K562 (cell line): ENCODE data around the gene SFRP2. TPM values are rescaled to one million over a fixed set of nuclear protein-coding genes. Genes with fewer than 3 reads are reported as not detected.

Experiments
- ATAC-seq: fragments of 200-7000 bp; cut with Tn5 transposase; 3 replicates; pipeline ENCODE4 v1.9.1; 2020; ENCODE audit warnings: moderate library complexity
- BruUV-seq: library from RNA; stranded (reverse); fragments of 400-500 nt; replicated peaks from 2 replicates; lab custom pipeline; 2021; lab: Mats Ljungman, UMichigan
- CTCF ChIA-PET: fragments of 300-600 bp; formaldehyde crosslinking; extraction: SDS; loops from one replicate; lab custom pipeline; 2021; ENCODE audit warnings: low intra/inter-chr PET ratio; lab: Yijun Ruan, JAX
- POLR2A ChIA-PET: fragments of 300-600, 350-650 bp; sonication (Branson Sonifier 250); formaldehyde crosslinking; extraction: SDS; loops from one replicate; lab custom pipeline; 2021; ENCODE audit warnings: antibody characterized with exemption, inconsistent platforms; lab: Yijun Ruan, JAX
- DNase-seq, 4 experiments: peaks; one replicate each; pipeline versions ENCODE4 v3.0.0 to v3.0.0-alpha.2; 2011 to 2018; ENCODE audit warnings: low spot score in 3 of 4, mixed read lengths in 3 of 4; ENCODE audit errors: extremely low read depth in 1 of 4
- FAIRE-seq: peaks from 2 replicates; lab custom pipeline; 2011; peaks lifted over from hg19 to GRCh38; lab: Jason Lieb, UNC
- H2AFZ ChIP-seq: 2 replicates; pipeline ENCODE4 v1.6.0; 2011; ENCODE audit warnings: low read depth, low read length, control low read depth, inconsistent platforms
- H3K27ac ChIP-seq: fragments of 200-600 bp; 3 replicates; pipeline ENCODE4 v1.8.0; 2011; ENCODE audit warnings: low read depth, mild to moderate bottlenecking, control low read depth, inconsistent platforms, low read length, moderate library complexity, mixed read lengths; ENCODE audit errors: extremely low read depth
- H3K27me3 ChIP-seq, 2 experiments: fragments of 300-600 bp in 1 of 2; 2 replicates in 1 of 2; 3 replicates in 1 of 2; pipeline versions ENCODE4 v1.6.0 to v1.8.0; 2011; ENCODE audit warnings: inconsistent platforms in 2 of 2, low read length in 2 of 2, mild to moderate bottlenecking in 1 of 2, mixed read lengths in 1 of 2, moderate library complexity in 1 of 2; ENCODE audit not compliant: control insufficient read depth in 2 of 2, insufficient read depth in 2 of 2
- H3K36me3 ChIP-seq: fragments of 300-600 bp; 3 replicates; pipeline ENCODE4 v1.8.0; 2011; ENCODE audit warnings: mild to moderate bottlenecking, low read length, inconsistent platforms; ENCODE audit not compliant: control insufficient read depth, insufficient read depth
- H3K4me1 ChIP-seq, 2 experiments: fragments of 200-600 bp in 1 of 2; replicated peaks in 1 of 2; 2 replicates in 1 of 2; 3 replicates in 1 of 2; pipeline versions ENCODE4 v1.5.1 to v1.8.0; 2011; ENCODE audit warnings: inconsistent platforms in 2 of 2, low read length in 2 of 2, mild to moderate bottlenecking in 1 of 2, mixed read lengths in 1 of 2, moderate library complexity in 1 of 2; ENCODE audit not compliant: control insufficient read depth in 2 of 2, insufficient read depth in 2 of 2
- H3K4me2 ChIP-seq: 2 replicates; pipeline ENCODE4 v1.6.1; 2011; ENCODE audit warnings: low read length, control low read depth, inconsistent platforms, mixed read lengths; ENCODE audit not compliant: insufficient read depth
- H3K4me3 ChIP-seq: fragments of 200-600 bp; sonication (generic), shearing (Covaris generic); 2 replicates; pipeline ENCODE4 v1.5.1; 2016; ENCODE audit warnings: control low read depth, inconsistent platforms
- H3K79me2 ChIP-seq: fragments of 200-600 bp; 3 replicates; pipeline ENCODE4 v1.8.0; 2011; ENCODE audit warnings: low read length, inconsistent platforms; ENCODE audit not compliant: control insufficient read depth, insufficient read depth
- H3K9ac ChIP-seq, 2 experiments: 2 replicates each; pipeline versions ENCODE4 v1.6.0 to v1.6.1; 2011; ENCODE audit warnings: low read depth in 2 of 2, low read length in 2 of 2, control low read depth in 1 of 2, inconsistent platforms in 1 of 2, mild to moderate bottlenecking in 1 of 2, mixed read lengths in 1 of 2; ENCODE audit not compliant: insufficient read depth in 1 of 2
- H3K9me1 ChIP-seq: one replicate; pipeline ENCODE4 v1.6.0; 2011; ENCODE audit warnings: inconsistent platforms, mild to moderate bottlenecking, low read length, moderate library complexity; ENCODE audit not compliant: control insufficient read depth, insufficient read depth
- H3K9me3 ChIP-seq: replicated peaks from 2 replicates; pipeline ENCODE4 v1.5.1; 2011; ENCODE audit warnings: low read depth, low read length, inconsistent platforms; ENCODE audit not compliant: control insufficient read depth, insufficient read depth
- H4K20me1 ChIP-seq: replicated peaks from 2 replicates; pipeline ENCODE4 v1.6.1; 2011; ENCODE audit warnings: low read length, inconsistent platforms, mixed read lengths; ENCODE audit not compliant: control insufficient read depth, insufficient read depth
- ARNT ChIP-seq, 2 experiments: fragments of 450-650 bp; IDR thresholded peaks; 2 replicates each; pipeline ENCODE4 v1.6.1; 2016; ENCODE audit warnings: mild to moderate bottlenecking in 1 of 2
- C11orf30 ChIP-seq: fragments of 450-650 bp; IDR thresholded peaks from 2 replicates; pipeline ENCODE4 v1.6.1; 2016; ENCODE audit warnings: low read depth, mild to moderate bottlenecking
- CEBPB ChIP-seq: fragments of 450-650 bp; IDR thresholded peaks from 2 replicates; pipeline ENCODE4 v1.6.1; 2016; ENCODE audit warnings: missing genetic modification characterization, missing compliant biosample characterization
- GABPB2 ChIP-seq: fragments of 250-450 bp; sonication (Bioruptor Pico); conservative IDR thresholded peaks from 2 replicates; pipeline ENCODE4 v1.5.1; 2021; ENCODE audit warnings: mild to moderate bottlenecking
- HDAC6 ChIP-seq: IDR thresholded peaks from 2 replicates; pipeline ENCODE4 v1.6.1; 2012; ENCODE audit warnings: low read depth, mild to moderate bottlenecking, control low read depth, inconsistent platforms, low read length, moderate library complexity
- HOXB6 ChIP-seq: fragments of 250-450 bp; sonication (Bioruptor Pico); IDR thresholded peaks from 2 replicates; pipeline ENCODE4 v1.5.1; 2022; ENCODE audit warnings: mild to moderate bottlenecking, borderline replicate concordance
- KLF16 ChIP-seq: IDR thresholded peaks from 2 replicates; pipeline ENCODE4 v1.6.1; 2016; ENCODE audit warnings: antibody characterized with exemption
- NFRKB ChIP-seq: fragments of 450-650 bp; IDR thresholded peaks from 2 replicates; pipeline ENCODE4 v1.6.1; 2016; ENCODE audit warnings: low read depth
- PTTG1 ChIP-seq: fragments of 450-650 bp; IDR thresholded peaks from 2 replicates; pipeline ENCODE4 v1.6.1; 2016; ENCODE audit warnings: low read depth, mild to moderate bottlenecking, missing genetic modification characterization, missing compliant biosample characterization
- SMAD4 ChIP-seq: fragments of 250-450 bp; sonication (Bioruptor Pico); conservative IDR thresholded peaks from 2 replicates; pipeline ENCODE4 v1.8.0; 2021; ENCODE audit warnings: inconsistent platforms, mild to moderate bottlenecking, moderate library complexity
- SMARCA5 ChIP-seq: fragments of 450-650 bp; IDR thresholded peaks from 2 replicates; pipeline ENCODE4 v1.6.1; 2016
- SMC3 ChIP-seq: conservative IDR thresholded peaks from 2 replicates; pipeline ENCODE4 v1.6.1; 2011; ENCODE audit warnings: low read depth, low read length, improper control_type of control experiment; ENCODE audit not compliant: insufficient read depth
- ZEB2 ChIP-seq: fragments of 450-650 bp; IDR thresholded peaks from 2 replicates; pipeline ENCODE4 v1.6.1; 2016
- ZNF133 ChIP-seq: fragments of 250-450 bp; sonication (Bioruptor Pico); IDR thresholded peaks from 2 replicates; pipeline ENCODE4 v1.4.0; 2020; ENCODE audit warnings: mild to moderate bottlenecking
- ZNF696 ChIP-seq: fragments of 250-450 bp; sonication (Bioruptor Pico); conservative IDR thresholded peaks from 2 replicates; pipeline ENCODE4 v1.4.0; 2020; ENCODE audit warnings: mild to moderate bottlenecking, moderate library complexity
- WGBS: fragments of 100-300 bp; shearing (Covaris generic); methylation state at CpG from one replicate; pipeline ENCODE4 v1.1.6; 2016; ENCODE audit warnings: low coverage, mixed read lengths; ENCODE audit not compliant: insufficient coverage; ENCODE audit errors: missing lambda C conversion rate; 5-methylcytosine and 5-hydroxymethylcytosine counted together
- in situ Hi-C: fragments of 300-500 bp; cut with MboI; formaldehyde crosslinking; loops from 4 replicates; pipeline ENCODE4 v1.15.0; 2018; ENCODE audit warnings: inconsistent platforms, mixed read lengths
- intact Hi-C: fragments of 100-400 bp; cut with micrococcal nuclease; formaldehyde crosslinking; loops from 2 replicates; pipeline ENCODE4 v1.14.2; 2022
- polyA plus RNA-seq, 8 experiments: library from polyadenylated mRNA; depleted of rRNA in 4 of 8; stranded (reverse) in 5 of 8; unstranded in 3 of 8; fragments of >200 nt; fragmentation: Nextera tagmentation in 2 of 8; fragmentation: Illumina TruSeq in 1 of 8; extraction: Ambion mirVana in 2 of 8; extraction: Trizol in 1 of 8; gene quantifications; 2 replicates each; pipeline versions ENCODE4 v1.2.1 to v1.2.3, GENCODE V29; 2011 to 2014; ENCODE audit warnings: inconsistent platforms in 1 of 8, missing spikeins in 1 of 8
- total RNA-seq, 7 experiments: library from RNA; depleted of rRNA in 6 of 7; stranded (reverse); fragments of >200 nt in 6 of 7; fragmentation: Illumina TruSeq in 2 of 7; extraction: Trizol in 2 of 7; gene quantifications; 2 replicates each; pipeline versions ENCODE4 v1.2.1 to v1.2.3, GENCODE V29; 2011 to 2021; ENCODE audit warnings: low replicate concordance in 1 of 7
- TF ChIP-seq, protein P1 (sequence below): fragments of 250-450 bp; sonication (Bioruptor Pico); IDR thresholded peaks from 2 replicates; pipeline ENCODE4 v1.8.0; 2022; ENCODE audit warnings: inconsistent platforms, mild to moderate bottlenecking, moderate library complexity, borderline replicate concordance
- TF ChIP-seq, protein P2 (sequence below): sonication (generic); formaldehyde crosslinking; IDR thresholded peaks from 2 replicates; pipeline ENCODE4 v1.8.0; 2022; ENCODE audit warnings: mild to moderate bottlenecking, missing genetic modification reagents, borderline replicate concordance
- TF ChIP-seq, protein P3 (sequence below): sonication (generic); formaldehyde crosslinking; IDR thresholded peaks from 2 replicates; pipeline ENCODE4 v1.8.0; 2023; ENCODE audit warnings: mild to moderate bottlenecking, missing genetic modification reagents

SFRP2 gene
- total and polyA plus RNA-seq, 9 of the 15 experiments (the other 6 are each of a cell fraction or from before 2014, with no cell fraction given): 0.29 TPM; not detected in 8

DNA sequence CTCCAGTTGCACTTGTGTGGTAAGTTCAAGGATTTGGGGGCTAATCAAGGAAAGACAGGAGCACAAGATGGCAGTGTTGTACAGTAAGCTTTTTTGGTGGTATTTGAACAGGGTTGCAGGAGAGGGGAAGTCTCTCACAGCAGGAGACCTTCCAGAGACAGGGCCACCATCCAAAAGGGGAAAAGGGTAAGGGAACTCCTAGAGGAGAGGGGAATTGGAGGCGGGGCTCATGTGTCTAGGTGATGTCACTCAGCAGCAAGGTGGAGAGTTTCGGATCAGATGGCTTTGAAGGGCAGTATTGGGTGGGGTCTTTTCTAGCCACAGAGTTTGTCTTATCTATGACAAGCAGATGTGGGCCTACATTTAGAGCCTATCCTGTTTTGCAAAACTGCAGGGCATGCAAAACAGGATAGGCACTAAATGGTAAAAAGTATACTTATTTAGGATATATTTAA is 15.6 kb downstream of the SFRP2 start:
- no peak overlapping the region for H3K9ac ChIP-seq
- peaks cover 4% of the 10 kb centered on the region for H3K9me3 ChIP-seq
- intact Hi-C loops (loop anchor here (5.0 to 10.0 kb wide), 3 partner anchors 249 to 842 kb away; partner anchors contain the start of genes FGG and PLRG1), in situ Hi-C loops (no loop called here)
- ChIA-PET POLR2A (no interaction called here), CTCF (no interaction called here)
- no TSS peak for BruUV-seq
- FAIRE-seq (peak; percentile 98), DNase-seq (peak; percentile 71 to 90 (median 82)), ATAC-seq (peak; percentile 99)
- H3K4me3 ChIP-seq: no peak overlapping the region
- peak overlapping the region; percentile 72 for H3K27ac ChIP-seq
- 0% methylated on average over 2 of the region's 2 CpGs for WGBS
- H3K79me2 ChIP-seq: no peaks in the 10 kb centered on the region
- H2AFZ ChIP-seq: peak overlapping the region; percentile 77
- no peaks in the 10 kb centered on the region for H3K36me3 ChIP-seq
- H4K20me1 ChIP-seq: no peaks in the 10 kb centered on the region
- H3K4me2 ChIP-seq: peak overlapping the region; percentile 62
- H3K9me1 ChIP-seq: no peaks in the 10 kb centered on the region
- no peaks in the 10 kb centered on the region for H3K27me3 ChIP-seq
- peaks cover 0 to 15% of the 10 kb centered on the region in 2 experiments; a peak in 2 of 5 replicates for H3K4me1 ChIP-seq
- no peak for TF ChIP-seq SMARCA5
- TF ChIP-seq, protein P1, sequence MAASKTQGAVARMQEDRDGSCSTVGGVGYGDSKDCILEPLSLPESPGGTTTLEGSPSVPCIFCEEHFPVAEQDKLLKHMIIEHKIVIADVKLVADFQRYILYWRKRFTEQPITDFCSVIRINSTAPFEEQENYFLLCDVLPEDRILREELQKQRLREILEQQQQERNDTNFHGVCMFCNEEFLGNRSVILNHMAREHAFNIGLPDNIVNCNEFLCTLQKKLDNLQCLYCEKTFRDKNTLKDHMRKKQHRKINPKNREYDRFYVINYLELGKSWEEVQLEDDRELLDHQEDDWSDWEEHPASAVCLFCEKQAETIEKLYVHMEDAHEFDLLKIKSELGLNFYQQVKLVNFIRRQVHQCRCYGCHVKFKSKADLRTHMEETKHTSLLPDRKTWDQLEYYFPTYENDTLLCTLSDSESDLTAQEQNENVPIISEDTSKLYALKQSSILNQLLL (CRISPR knock-in tag): no peak
- TF ChIP-seq, protein P2, sequence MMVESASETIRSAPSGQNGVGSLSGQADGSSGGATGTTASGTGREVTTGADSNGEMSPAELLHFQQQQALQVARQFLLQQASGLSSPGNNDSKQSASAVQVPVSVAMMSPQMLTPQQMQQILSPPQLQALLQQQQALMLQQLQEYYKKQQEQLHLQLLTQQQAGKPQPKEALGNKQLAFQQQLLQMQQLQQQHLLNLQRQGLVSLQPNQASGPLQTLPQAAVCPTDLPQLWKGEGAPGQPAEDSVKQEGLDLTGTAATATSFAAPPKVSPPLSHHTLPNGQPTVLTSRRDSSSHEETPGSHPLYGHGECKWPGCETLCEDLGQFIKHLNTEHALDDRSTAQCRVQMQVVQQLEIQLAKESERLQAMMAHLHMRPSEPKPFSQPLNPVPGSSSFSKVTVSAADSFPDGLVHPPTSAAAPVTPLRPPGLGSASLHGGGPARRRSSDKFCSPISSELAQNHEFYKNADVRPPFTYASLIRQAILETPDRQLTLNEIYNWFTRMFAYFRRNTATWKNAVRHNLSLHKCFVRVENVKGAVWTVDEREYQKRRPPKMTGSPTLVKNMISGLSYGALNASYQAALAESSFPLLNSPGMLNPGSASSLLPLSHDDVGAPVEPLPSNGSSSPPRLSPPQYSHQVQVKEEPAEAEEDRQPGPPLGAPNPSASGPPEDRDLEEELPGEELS: no peak
- TF ChIP-seq ARNT (IDR thresholded peaks at IDR 0.05): peak in 1 of 2 experiments; percentile 76; a peak in 1 of 4 replicates
- TF ChIP-seq SMC3: peak; percentile 37; the same call in 1 of the 2 replicates
- no peak for TF ChIP-seq ZNF696 (CRISPR knock-in tag)
- TF ChIP-seq KLF16: peak; percentile 67; the same call in 1 of the 2 replicates
- TF ChIP-seq ZNF133: no peak
- TF ChIP-seq, protein P3, sequence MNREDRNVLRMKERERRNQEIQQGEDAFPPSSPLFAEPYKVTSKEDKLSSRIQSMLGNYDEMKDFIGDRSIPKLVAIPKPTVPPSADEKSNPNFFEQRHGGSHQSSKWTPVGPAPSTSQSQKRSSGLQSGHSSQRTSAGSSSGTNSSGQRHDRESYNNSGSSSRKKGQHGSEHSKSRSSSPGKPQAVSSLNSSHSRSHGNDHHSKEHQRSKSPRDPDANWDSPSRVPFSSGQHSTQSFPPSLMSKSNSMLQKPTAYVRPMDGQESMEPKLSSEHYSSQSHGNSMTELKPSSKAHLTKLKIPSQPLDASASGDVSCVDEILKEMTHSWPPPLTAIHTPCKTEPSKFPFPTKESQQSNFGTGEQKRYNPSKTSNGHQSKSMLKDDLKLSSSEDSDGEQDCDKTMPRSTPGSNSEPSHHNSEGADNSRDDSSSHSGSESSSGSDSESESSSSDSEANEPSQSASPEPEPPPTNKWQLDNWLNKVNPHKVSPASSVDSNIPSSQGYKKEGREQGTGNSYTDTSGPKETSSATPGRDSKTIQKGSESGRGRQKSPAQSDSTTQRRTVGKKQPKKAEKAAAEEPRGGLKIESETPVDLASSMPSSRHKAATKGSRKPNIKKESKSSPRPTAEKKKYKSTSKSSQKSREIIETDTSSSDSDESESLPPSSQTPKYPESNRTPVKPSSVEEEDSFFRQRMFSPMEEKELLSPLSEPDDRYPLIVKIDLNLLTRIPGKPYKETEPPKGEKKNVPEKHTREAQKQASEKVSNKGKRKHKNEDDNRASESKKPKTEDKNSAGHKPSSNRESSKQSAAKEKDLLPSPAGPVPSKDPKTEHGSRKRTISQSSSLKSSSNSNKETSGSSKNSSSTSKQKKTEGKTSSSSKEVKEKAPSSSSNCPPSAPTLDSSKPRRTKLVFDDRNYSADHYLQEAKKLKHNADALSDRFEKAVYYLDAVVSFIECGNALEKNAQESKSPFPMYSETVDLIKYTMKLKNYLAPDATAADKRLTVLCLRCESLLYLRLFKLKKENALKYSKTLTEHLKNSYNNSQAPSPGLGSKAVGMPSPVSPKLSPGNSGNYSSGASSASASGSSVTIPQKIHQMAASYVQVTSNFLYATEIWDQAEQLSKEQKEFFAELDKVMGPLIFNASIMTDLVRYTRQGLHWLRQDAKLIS (CRISPR knock-in tag): no peak
- no peak for TF ChIP-seq PTTG1
- peak; percentile 42; the same call in 1 of the 2 replicates for TF ChIP-seq CEBPB (tag)
- peak; percentile 82 for TF ChIP-seq ZEB2
- no peak for TF ChIP-seq GABPB2 (CRISPR knock-in tag)
- peak; percentile 77 for TF ChIP-seq C11orf30
- TF ChIP-seq HOXB6 (CRISPR knock-in tag): no peak
- TF ChIP-seq HDAC6: no peak
- TF ChIP-seq SMAD4 (CRISPR knock-in tag): peak; percentile 37; the same call in 1 of the 2 replicates
- no peak for TF ChIP-seq NFRKB
